Body of pancreas (tissue), 4 donors: ENCODE measurements around the gene RYR3.

Experiments
- CTCF ChIP-seq, 7 experiments: fragments of 450-650 bp in 4 of 7; fragments of 200-600 bp in 3 of 7; sonication (generic) in 3 of 7; IDR thresholded peaks; one replicate each; pipeline ENCODE4 v1.5.1; 2016 to 2019; ENCODE audit warnings: antibody characterized with exemption in 7 of 7
- POLR2A ChIP-seq, 3 donors: fragments of 450-650 bp; IDR thresholded peaks; one replicate each; pipeline ENCODE4 v1.6.1; 2016; ENCODE audit warnings: antibody characterized with exemption in 3 of 3, mild to moderate bottlenecking in 2 of 3

GRCh38 chr15:33584797-33585196 is 274.0 kb downstream of the RYR3 start:
- TF ChIP-seq CTCF (IDR thresholded peaks at IDR 0.05) (no peak), POLR2A (IDR thresholded peaks at IDR 0.05) (no peak)
